Kidney glomerular epithelial cell (primary cell): Measurements from ENCODE around the gene CRB1.
A peak's percentile ranks its signal among the peaks of the same experiment; 100 is the strongest.
"Not testable (repeated sequence)": the region's sequence is repeated elsewhere in the genome, so short reads cannot be mapped to it uniquely, and the experiment has no call there.

Experiments
- DNase-seq: peaks from one replicate; lab custom pipeline; 2025; lab: John Stamatoyannopoulos, UW

The CRB1 gene

GRCh38 chr1:197399755-197400521 lies 131.9 kb downstream of the CRB1 start:
- peak; percentile 31 for DNase-seq

DNA sequence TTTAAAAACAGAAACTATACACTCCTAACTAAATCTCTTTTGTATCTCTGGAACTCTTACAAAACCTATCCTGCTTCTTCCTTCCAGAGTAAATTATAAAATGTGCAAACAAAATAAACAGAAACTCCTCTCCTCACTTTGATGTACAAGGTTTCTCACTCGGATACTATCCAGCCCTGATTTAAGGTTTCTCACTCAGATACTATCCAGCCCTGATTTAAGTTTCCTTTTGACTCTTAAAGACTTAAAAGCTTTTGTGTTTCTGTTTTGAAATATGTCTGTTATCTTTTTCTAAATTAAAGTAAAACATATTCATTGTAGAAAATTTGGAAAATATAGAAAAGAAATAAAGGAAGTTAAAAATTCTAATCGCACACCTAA lies 132.5 kb downstream of the CRB1 start:
- DNase-seq: no peak

GRCh38 chr1:197402189-197402588 lies 134.1 kb downstream of the CRB1 start:
- no peak for DNase-seq

DNA sequence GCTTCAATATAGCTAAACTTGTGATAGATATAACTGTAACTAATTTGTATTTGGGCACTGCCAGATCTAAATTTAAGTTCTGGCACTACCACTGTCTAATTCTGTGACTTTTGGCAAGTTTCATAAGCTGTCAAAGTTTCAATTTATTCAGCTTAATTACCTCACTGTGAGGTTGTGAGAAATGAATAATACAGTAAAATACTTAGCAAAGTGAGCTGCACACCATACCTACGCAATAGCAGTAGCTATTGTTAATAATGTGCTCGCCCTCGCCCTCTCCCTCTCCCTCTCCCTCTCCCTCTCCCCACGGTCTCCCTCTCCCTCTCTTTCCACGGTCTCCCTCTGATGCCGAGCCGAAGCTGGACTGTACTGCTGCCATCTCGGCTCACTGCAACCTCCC lies 136.7 kb downstream of the CRB1 start:
- DNase-seq: not testable (repeated sequence)

DNA sequence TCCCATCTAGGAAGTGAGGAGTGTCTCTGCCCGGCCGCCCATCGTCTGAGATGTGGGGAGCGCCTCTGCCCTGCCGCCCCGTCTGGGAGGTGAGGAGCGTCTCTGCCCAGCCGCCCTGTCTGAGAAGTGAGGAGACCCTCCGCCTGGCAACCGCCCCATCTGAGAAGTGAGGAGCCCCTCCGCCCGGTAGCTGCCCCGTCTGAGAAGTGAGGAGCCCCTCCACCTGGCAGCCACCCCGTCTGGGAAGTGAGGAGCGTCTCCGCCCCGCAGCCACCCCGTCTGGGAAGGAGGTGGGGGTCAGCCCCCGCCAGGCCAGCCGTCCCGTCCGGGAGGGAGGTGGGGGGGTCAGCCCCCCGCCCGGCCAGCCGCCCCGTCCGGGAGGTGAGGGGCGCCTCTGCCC lies 137.6 kb downstream of the CRB1 start:
- DNase-seq: not testable (repeated sequence)

DNA sequence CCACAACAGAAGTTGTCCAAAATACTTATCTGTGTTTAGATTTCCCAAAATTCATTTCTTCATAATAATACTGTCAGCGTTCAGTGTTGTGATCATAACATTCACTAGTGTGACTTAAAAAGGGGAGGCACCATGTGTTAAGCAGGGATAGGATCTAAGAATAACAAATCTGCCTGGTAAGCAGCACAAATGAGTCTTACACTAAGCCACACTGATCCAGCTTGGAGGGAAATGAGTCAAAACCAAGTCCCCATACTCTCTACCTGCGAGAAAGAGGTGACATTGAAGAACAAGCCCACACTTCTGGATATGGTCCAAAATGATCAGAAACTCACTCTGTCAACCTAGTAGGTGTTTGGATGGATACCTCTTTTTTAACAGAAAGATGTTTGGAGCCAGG lies 145.5 kb downstream of the CRB1 start:
- DNase-seq: no peak

DNA sequence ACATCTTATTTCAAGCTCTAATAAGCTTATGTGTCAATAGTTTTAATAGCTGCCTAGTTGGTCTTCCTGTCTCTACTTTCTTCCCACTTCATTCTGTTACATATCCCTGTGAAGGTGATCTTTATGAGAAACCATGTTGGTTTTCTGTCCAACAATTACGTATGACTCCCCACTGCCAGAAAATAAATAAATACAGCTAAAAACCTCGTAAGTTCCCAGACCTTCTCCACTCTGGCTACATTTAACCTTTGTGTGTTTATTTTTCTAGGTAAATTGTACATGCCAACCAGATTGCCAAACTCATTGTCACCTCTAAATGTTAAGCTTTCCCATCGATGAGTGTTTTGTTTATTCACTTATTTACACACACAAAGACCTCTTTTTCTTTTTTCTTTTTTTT lies 147.2 kb downstream of the CRB1 start:
- no peak for DNase-seq

GRCh38 chr1:197418693-197419092 lies 150.6 kb downstream of the CRB1 start:
- DNase-seq: no peak

- no peak for DNase-seq
Measured at GRCh38 chr1:197422993-197423392, 154.9 kb downstream of the CRB1 start.

DNA sequence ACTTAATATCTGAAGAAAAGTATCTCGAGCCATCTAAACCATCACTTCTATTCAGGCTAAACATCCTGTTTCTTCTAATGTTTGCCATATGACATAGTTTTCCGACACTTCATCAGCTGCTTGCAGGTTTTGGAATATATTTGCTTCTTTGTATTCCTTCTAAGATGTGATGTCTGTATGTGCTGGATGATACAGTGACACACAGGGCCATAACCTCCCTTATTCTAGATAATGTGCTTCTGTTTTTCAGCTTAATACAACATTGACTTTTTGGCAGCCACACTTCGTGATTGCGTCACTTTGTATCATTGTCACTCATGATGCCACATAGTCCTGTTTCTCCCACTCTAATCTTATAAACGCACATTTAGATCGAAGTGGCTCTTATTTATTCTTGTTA lies 156.3 kb downstream of the CRB1 start:
- no peak for DNase-seq

- DNase-seq: no peak
Measured at GRCh38 chr1:197429372-197429771, 161.3 kb downstream of the CRB1 start.

GRCh38 chr1:197435224-197435623 lies 167.2 kb downstream of the CRB1 start:
- no peak for DNase-seq

GRCh38 chr1:197437601-197438000 lies 169.5 kb downstream of the CRB1 start:
- DNase-seq: no peak

- no peak for DNase-seq
Measured at GRCh38 chr1:197438010-197438790, 170.1 kb downstream of the CRB1 start.

- DNase-seq: no peak
Measured at GRCh38 chr1:197439708-197440280, 171.7 kb downstream of the CRB1 start.

GRCh38 chr1:197440715-197441114 lies 172.7 kb downstream of the CRB1 start:
- no peak for DNase-seq

DNA sequence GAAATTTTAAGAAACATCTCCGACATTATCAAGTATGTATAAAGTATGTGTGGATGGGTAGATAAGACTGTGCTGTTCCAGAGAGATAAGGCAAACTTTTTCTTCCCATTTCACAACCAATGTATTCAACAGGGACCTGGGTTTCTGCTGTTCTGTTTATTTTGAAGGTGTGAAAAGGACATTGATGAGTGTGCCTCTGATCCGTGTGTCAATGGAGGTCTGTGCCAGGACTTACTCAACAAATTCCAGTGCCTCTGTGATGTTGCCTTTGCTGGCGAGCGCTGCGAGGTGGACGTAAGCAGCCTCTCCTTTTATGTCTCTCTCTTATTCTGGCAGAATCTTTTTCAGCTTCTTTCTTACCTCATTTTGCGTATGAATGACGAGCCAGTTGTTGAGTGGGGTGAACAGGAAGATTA lies 174.0 kb downstream of the CRB1 start:
- DNase-seq: no peak

GRCh38 chr1:197444755-197445154 lies 176.7 kb downstream of the CRB1 start:
- peak; percentile 16 for DNase-seq

DNA sequence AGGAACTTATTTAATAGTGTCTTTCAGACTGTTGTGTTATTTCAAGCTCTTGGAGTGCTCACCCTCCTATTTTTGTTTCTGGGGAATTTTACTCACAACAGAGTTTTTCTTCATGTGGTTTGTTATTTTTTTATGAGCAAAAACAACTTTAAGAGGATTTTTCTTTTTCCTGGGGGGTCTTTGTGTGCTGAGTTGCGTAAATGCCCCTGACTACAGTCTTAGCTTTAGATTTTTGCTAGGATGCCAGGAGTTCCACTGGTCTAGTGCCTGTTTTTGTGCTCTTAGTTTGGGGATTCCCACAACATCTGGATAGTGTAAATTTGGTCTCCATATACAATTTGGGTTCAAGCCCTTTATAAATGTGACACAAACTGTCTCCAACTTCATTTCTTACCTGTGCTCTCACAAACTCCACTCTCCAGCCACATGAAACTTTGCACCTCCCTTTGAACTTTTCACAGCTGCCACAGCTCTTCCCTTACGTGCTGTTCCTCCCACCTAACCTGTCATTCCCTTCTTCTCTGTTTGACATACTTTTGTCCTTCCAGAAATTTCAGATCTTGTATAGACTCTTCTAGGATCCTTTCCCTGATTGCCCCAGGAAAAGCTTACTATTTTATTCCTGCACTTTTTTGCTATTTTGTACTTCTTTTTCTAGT lies 180.2 kb downstream of the CRB1 start:
- no peak for DNase-seq

- no peak for DNase-seq
Measured at GRCh38 chr1:197451381-197451780, 183.3 kb downstream of the CRB1 start.

- DNase-seq: no peak
Measured at GRCh38 chr1:197453376-197454058, 185.5 kb downstream of the CRB1 start.

- DNase-seq: no peak
Measured at GRCh38 chr1:197462539-197462938, 194.5 kb downstream of the CRB1 start.
